ENCODE measurements around the gene OOSP2. TPM values are rescaled to one million over a fixed set of nuclear protein-coding genes. Genes with fewer than 3 reads are reported as not detected.
"Not testable (repeated sequence)": the region's sequence is repeated elsewhere in the genome, so short reads cannot be mapped to it uniquely, and the experiment has no call there.

Gene OOSP2, protein sequence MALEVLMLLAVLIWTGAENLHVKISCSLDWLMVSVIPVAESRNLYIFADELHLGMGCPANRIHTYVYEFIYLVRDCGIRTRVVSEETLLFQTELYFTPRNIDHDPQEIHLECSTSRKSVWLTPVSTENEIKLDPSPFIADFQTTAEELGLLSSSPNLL
- not detected for total RNA-seq

DNA sequence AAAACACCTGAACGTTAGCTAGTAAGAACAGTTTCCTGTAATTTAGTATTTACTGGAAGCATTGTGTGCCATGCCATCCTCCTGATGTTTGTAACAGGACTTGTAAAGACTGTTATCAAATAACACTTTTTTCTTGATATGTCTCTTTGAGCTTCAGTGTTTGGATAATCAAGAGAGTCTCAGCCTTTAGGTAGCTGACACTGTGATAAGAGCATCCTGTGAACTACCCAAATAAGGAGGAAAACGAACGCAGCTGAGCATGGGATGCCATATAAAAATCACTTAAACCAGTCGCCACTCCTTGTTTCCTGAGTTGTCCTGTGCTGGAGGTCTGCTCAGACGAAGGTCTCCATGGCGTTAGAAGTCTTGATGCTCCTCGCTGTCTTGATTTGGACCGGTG lies at the start of gene OOSP2:
TSS of gene OOSP2 (plus strand) at position 301 of the 400 bp plus-strand sequence. CDS start at position 352, 51 bp downstream.
- Mint-ChIP-seq H3K36me3 (ENCODE audit: insufficient read depth) (no peaks in the 10 kb centered on the region), H3K27me3 (ENCODE audit: low read depth) (peaks cover 8% of the 10 kb centered on the region), H3K9me3 (no peaks in the 10 kb centered on the region), H3K4me1 (ENCODE audit: low read depth) (no peaks in the 10 kb centered on the region), H3K4me3 (no peak within 1 kb of the TSS)
- DNase-seq: no peak
- no peak for ATAC-seq

DNA sequence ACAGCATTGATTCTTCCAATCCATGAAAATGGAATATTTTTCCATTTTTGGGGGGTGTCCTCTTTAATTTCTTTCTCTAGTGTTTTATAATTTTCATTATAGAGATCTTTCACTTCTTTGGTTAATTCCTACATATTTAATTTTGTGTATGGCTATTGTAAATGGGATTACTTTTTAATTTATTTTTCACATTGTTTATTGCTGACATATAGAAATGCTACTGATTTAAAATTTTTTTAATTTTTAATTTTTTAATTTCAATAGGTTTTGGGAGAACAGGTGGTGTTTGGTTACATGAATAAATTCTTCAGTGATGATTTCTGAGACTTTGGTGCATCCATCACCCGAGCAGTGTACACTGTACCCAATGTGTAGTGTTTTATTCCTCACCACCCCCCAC lies 49.8 kb upstream of the OOSP2 start:
- Mint-ChIP-seq H3K36me3 (ENCODE audit: insufficient read depth) (no peaks in the 10 kb centered on the region), H3K4me1 (ENCODE audit: low read depth) (no peaks in the 10 kb centered on the region), H3K9me3 (peaks cover 21% of the 10 kb centered on the region), H3K4me3 (no peak overlapping the region), H3K27me3 (ENCODE audit: low read depth) (peaks cover 5% of the 10 kb centered on the region)
- ATAC-seq (no peak), DNase-seq (no peak)

DNA sequence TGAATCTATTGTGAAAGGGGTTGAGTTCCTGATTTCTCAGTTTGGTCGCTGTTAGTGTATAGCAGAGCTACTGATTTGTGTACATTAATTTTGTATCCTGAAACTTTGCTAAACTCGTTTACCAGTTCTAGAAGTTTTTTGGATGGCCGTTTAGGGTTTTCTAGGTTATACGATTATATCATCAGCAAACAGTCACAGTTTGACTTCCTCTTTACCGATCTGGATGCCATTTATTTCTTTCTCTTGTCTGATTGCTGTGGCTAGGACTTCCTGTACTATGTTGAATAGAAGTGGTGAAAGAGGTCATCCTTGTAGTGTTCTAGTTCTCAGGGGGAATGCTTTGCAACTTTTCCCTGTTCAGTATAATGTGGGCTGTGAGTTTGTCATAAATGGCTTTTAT lies 47.8 kb upstream of the OOSP2 start:
- peaks cover 21% of the 10 kb centered on the region for H3K9me3 Mint-ChIP-seq
- DNase-seq (no peak), ATAC-seq (no peak)
- H3K27me3 Mint-ChIP-seq (ENCODE audit: low read depth): peaks cover 6% of the 10 kb centered on the region
- H3K36me3 Mint-ChIP-seq (ENCODE audit: insufficient read depth): no peaks in the 10 kb centered on the region
- no peaks in the 10 kb centered on the region for H3K4me1 Mint-ChIP-seq (ENCODE audit: low read depth)
- H3K4me3 Mint-ChIP-seq: no peak overlapping the region

DNA sequence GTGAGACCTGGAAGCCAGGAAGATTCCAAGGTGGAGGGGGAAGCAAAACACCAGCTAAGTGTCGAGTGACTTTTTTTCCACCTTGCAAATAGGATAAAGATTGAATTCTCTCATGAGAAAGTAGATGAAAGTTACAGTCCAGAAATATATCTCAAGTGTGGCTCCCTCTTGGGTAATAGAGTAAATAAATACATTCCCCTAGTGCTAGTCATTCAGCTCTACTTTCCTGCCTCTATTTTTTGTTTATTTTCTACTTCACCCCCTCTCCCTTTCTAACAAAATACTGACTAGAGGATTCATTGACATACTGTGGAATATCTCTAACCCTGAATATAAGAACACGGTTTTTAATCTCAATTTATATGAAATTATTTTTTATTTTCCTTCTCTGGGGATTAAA lies 42.4 kb upstream of the OOSP2 start:
- peaks cover 15% of the 10 kb centered on the region for H3K27me3 Mint-ChIP-seq (ENCODE audit: low read depth)
- DNase-seq: no peak

DNA sequence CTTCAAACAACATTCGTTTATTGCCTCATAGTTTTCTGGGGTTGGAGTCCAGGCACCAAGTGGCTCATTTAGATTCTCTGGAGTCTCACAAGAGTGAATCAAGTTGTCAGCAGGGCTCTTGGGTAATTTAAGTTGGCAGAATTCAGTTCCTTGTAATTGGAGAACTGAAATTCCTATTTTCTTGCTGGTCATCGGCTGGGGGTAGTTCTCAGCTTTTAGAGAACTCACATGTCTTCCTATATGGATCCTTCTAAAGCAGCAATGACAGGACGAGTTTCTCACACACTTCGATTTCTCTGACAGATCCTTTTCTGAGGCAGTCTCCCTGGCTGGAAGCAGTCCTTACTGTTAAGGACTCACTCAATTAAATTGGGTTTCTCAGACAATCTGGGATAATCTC lies 40.5 kb upstream of the OOSP2 start:
- DNase-seq (no peak), ATAC-seq (no peak)
- no peaks in the 10 kb centered on the region for H3K36me3 Mint-ChIP-seq (ENCODE audit: insufficient read depth)
- peaks cover 12% of the 10 kb centered on the region for H3K27me3 Mint-ChIP-seq (ENCODE audit: low read depth)
- H3K9me3 Mint-ChIP-seq: no peaks in the 10 kb centered on the region
- no peak overlapping the region for H3K4me3 Mint-ChIP-seq
- H3K4me1 Mint-ChIP-seq (ENCODE audit: low read depth): no peaks in the 10 kb centered on the region

More for the DNA sequence above, 42.4 kb upstream of the OOSP2 start:
- Mint-ChIP-seq H3K9me3 (no peaks in the 10 kb centered on the region), H3K36me3 (ENCODE audit: insufficient read depth) (no peaks in the 10 kb centered on the region), H3K4me3 (no peak overlapping the region), H3K4me1 (ENCODE audit: low read depth) (no peaks in the 10 kb centered on the region)
- no peak for ATAC-seq

DNA sequence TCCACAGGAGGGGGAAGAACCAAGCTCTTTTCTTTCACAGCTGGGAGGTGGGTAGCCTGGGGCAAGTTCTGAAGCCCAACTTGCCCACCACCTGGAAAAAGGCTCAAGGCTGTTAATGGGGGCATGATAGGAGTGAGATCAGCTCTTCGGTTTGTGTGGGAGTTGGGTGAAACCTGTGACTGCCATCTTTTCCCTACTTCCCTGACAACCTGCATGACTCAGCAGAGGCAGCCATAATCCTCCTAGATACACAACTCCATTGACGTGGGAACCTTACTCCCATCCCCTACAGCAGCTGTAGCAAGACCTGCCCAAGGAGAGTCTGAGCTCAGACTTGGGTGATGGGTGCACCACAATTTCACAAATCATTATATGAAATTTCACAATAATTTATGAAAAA lies 36.5 kb upstream of the OOSP2 start:
- DNase-seq (no peak), ATAC-seq (no peak)
- no peaks in the 10 kb centered on the region for H3K4me1 Mint-ChIP-seq (ENCODE audit: low read depth)
- no peak overlapping the region for H3K4me3 Mint-ChIP-seq
- peaks cover 5% of the 10 kb centered on the region for H3K27me3 Mint-ChIP-seq (ENCODE audit: low read depth)
- no peaks in the 10 kb centered on the region for H3K9me3 Mint-ChIP-seq
- H3K36me3 Mint-ChIP-seq (ENCODE audit: insufficient read depth): no peaks in the 10 kb centered on the region

DNA sequence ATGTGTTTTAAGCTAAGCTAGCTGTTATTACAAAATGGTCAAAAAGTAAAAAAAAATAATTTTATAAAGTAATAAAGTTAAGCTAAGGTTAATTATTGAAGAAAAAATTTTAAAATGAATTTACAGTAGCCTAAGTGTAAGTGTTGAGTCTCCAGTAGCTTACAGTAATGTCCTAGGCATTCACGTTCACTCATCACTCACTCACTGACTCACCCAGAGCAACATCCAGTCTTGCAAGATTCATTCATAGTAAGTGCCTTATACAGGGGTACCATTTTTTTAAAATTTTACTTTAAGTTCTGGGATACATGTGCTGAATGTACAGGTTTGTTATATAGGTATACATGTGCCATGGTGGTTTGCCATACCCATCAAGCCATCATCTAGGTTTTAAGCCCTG lies 34.8 kb upstream of the OOSP2 start:
- DNase-seq (no peak), ATAC-seq (no peak)
- no peaks in the 10 kb centered on the region for H3K36me3 Mint-ChIP-seq (ENCODE audit: insufficient read depth)
- H3K4me3 Mint-ChIP-seq: no peak overlapping the region
- no peaks in the 10 kb centered on the region for H3K4me1 Mint-ChIP-seq (ENCODE audit: low read depth)
- no peaks in the 10 kb centered on the region for H3K9me3 Mint-ChIP-seq
- H3K27me3 Mint-ChIP-seq (ENCODE audit: low read depth): peaks cover 6% of the 10 kb centered on the region

DNA sequence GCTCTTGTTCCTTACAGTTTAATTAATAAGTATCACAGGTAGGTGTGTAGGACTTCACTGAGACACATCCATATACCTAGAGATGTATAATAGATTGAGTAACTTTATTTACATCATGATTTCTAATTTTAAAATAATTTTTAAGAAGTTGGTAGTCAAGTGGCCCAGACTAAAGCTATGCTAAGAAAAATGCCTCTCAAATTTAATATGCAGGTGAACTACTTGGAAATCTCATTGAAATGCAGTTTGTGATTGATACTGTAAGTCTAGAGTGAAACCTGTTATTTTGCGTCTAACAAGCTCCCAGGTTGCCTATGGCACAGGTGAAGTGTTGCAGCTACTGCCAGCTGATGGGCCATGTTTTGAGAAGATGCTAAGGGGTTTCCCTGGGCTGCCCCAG lies 23.3 kb upstream of the OOSP2 start, which contains the start of gene OOSP4B:
TSS of gene OOSP4B (plus strand) at position 301 of the 400 bp plus-strand sequence.
- no peak for ATAC-seq
- no peaks in the 10 kb centered on the region for H3K4me1 Mint-ChIP-seq (ENCODE audit: low read depth)

DNA sequence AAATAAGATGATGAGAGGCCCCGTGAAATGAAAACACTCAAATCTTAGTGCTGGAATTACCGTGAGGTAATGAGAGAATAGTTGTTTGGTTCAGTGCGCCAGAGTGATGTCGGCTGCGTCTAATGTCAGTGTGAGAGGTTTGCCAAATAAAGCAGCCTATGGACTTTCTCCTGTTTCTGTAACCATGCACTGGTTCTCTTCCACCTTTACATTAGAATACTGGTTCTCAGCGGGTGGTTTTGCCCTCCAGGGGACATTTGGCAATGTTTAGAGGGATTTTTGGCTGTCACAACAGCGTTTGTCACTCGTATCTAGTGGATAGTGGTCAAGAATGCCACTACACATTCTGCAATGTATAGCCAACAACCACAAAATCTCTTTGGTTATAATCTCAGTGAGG lies 22.2 kb upstream of the OOSP2 start:
- Mint-ChIP-seq H3K27me3 (ENCODE audit: low read depth) (peaks cover 7% of the 10 kb centered on the region), H3K9me3 (no peaks in the 10 kb centered on the region), H3K4me1 (ENCODE audit: low read depth) (no peaks in the 10 kb centered on the region), H3K4me3 (no peak overlapping the region), H3K36me3 (ENCODE audit: insufficient read depth) (no peaks in the 10 kb centered on the region)
- DNase-seq: no peak
- no peak for ATAC-seq

More for the DNA sequence above, 23.3 kb upstream of the OOSP2 start, which contains the start of gene OOSP4B:
- Mint-ChIP-seq H3K36me3 (ENCODE audit: insufficient read depth) (no peaks in the 10 kb centered on the region), H3K27me3 (ENCODE audit: low read depth) (peaks cover 9% of the 10 kb centered on the region), H3K4me3 (no peak within 1 kb of the TSS), H3K9me3 (no peaks in the 10 kb centered on the region)
- no peak for DNase-seq

DNA sequence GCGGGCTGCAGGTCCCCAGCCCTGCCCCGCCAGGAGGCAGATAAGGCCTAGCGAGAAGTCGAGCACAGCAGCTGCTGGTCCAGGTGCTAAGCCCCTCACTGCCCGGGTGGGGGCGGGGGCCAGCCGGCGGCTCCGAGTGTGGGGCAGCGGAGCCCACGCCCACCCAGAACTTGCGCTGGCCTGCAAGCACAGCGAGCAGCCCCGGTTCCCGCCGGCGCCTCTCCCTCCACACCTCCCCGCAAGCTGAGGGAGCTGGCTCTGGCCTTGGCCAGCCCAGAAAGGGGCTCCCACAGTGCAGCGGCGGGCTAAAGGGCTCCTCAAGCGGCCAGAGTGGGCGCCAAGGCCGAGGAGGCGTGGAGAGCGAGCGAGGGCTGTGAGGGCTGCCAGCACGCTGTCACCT lies 19.8 kb upstream of the OOSP2 start:
- H3K4me1 Mint-ChIP-seq (ENCODE audit: low read depth); DNase-seq; H3K27me3 Mint-ChIP-seq (ENCODE audit: low read depth); H3K4me3 Mint-ChIP-seq; ATAC-seq; H3K9me3 Mint-ChIP-seq; H3K36me3 Mint-ChIP-seq (ENCODE audit: insufficient read depth): not testable (repeated sequence)

DNA sequence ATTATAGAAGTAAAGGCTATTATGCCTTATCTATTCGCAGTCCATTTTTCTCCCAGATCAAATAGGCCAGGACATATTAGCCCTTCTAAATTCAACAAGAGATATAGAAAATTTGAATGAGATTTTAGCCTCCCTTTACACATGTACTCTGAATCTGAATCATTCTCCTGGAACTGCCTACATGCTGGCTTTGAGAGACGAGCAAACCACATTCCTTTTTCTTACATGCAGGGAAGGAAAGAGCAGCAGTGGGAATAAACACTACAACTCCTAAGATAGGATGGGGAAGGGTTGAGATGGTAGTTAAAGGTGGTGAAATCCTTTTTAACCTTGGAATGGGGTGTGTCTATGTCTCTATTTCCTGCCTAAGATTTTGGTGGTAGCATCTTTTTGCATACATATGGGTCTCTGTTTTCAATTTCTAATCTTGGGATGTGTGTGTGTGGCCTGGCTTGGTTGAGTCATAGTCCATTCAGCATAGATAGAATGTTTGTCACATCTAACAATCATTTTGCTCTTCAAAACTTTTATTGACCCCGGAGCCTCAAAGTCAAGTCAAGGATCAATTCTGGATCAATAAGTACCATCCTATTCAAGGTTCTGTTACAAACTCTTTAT lies 11.1 kb upstream of the OOSP2 start:
- Mint-ChIP-seq H3K27me3 (ENCODE audit: low read depth) (no peaks in the 10 kb centered on the region), H3K36me3 (ENCODE audit: insufficient read depth) (no peaks in the 10 kb centered on the region), H3K4me1 (ENCODE audit: low read depth) (no peaks in the 10 kb centered on the region), H3K9me3 (no peaks in the 10 kb centered on the region), H3K4me3 (no peak overlapping the region)
- ATAC-seq: no peak
- DNase-seq: no peak

DNA sequence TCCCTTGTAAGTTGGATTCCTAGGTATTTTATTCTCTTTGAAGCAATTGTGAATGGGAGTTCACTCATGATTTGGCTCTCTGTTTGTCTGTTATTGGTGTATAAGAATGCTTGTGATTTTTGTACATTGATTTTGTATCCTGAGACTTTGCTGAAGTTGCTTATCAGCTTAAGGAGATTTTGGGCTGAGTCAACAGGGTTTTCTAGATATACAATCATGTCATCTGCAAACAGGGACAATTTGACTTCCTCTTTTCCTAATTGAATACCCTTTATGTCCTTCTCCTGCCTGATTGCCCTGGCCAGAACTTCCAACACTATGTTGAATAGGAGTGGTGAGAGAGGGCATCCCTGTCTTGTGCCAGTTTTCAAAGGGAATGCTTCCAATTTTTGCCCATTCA lies 10.2 kb downstream of the OOSP2 start:
- not testable (repeated sequence) for H3K9me3 Mint-ChIP-seq; H3K4me1 Mint-ChIP-seq (ENCODE audit: low read depth)

DNA sequence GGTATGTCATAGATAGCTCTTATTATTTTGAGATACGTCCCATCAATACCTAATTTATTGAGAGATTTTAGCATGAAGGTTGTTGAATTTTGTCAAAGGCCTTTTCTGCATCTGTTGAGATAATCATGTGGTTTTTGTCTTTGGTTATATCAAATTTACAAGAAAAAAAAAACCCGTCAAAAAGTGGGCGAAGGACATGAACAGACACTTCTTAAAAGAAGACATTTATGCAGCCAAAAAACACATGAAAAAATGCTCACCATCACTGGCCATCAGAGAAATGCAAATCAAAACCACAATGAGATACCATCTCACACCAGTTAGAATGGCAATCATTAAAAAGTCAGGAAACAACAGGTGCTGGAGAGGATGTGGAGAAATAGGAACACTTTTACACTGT lies 10.6 kb downstream of the OOSP2 start:
- H3K9me3 Mint-ChIP-seq; H3K4me1 Mint-ChIP-seq (ENCODE audit: low read depth); ATAC-seq; H3K36me3 Mint-ChIP-seq (ENCODE audit: insufficient read depth); H3K27me3 Mint-ChIP-seq (ENCODE audit: low read depth); DNase-seq; H3K4me3 Mint-ChIP-seq: not testable (repeated sequence)

More for the DNA sequence above, 10.2 kb downstream of the OOSP2 start:
- DNase-seq; H3K36me3 Mint-ChIP-seq (ENCODE audit: insufficient read depth); ATAC-seq; H3K27me3 Mint-ChIP-seq (ENCODE audit: low read depth); H3K4me3 Mint-ChIP-seq: not testable (repeated sequence)

DNA sequence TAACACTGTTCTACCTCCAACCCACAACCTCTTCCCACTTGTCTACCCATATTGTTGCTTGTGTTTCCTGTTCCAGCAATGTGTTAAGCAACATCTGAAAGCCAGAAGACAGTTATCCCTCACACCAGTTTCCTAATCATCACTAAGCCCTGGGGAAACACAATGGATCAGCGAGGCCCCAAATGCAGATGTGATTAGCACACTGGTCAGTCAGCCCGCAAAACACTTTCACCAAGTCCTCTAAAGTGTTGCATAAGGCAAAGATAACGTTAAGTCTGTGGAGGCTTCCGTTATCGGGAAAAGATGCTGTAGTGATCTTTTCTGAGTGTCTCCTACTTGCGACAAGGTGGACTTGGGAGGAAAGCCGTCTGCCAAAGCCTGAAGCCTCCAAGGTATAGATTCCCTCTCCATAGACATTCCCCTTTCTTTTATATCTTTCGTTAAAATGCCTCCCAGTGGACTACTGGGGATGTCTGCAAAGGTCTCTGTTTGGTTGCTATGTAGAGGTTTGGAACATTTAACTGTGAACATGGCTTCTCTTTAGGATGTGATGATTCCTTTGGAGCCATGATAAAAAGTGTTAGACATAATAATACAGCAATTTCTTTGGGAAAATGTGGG lies 16.2 kb downstream of the OOSP2 start, which contains the start of gene MS4A3:
TSS of gene MS4A3 (plus strand) at position 317 of the 621 bp plus-strand sequence. CDS start 4,496 bp downstream, outside the sequence.
- DNase-seq (no peak), ATAC-seq (no peak)
- Mint-ChIP-seq H3K27me3 (ENCODE audit: low read depth) (peaks cover 8% of the 10 kb centered on the region), H3K4me1 (ENCODE audit: low read depth) (no peaks in the 10 kb centered on the region), H3K36me3 (ENCODE audit: insufficient read depth) (no peaks in the 10 kb centered on the region), H3K4me3 (no peak within 1 kb of the TSS), H3K9me3 (peaks cover 4% of the 10 kb centered on the region)

DNA sequence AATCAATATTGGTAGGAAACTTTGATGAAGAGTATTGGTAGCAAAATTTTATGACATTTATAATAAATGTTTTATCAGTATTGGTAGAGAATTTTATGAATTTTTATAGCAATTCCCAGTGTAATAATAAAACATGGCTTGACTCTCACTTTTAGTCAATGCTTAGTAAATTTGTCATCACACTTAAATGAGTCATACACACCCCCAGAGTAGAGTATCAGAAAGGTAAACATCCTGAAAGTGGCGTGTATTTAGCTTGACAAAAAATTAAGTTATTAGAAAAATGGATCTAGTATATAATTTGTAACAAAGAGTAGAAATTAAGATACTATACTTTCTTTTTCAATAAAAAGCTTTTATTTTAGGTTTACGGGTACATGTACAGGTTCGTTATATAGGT lies 18.8 kb downstream of the OOSP2 start:
- Mint-ChIP-seq H3K4me3 (no peak overlapping the region), H3K4me1 (ENCODE audit: low read depth) (no peaks in the 10 kb centered on the region), H3K27me3 (ENCODE audit: low read depth) (peaks cover 8% of the 10 kb centered on the region), H3K9me3 (peaks cover 4% of the 10 kb centered on the region), H3K36me3 (ENCODE audit: insufficient read depth) (no peaks in the 10 kb centered on the region)
- ATAC-seq (no peak), DNase-seq (no peak)

Measured in activated T-cell treated with anti-CD3 and anti-CD28 coated beads, Interleukin-2, amount 50 U/mL, for 4 hours (primary cell).